H1 (cell line): ENCODE measurements around the gene CEP85. TPM values are rescaled to one million over a fixed set of nuclear protein-coding genes. Genes with fewer than 3 reads are reported as not detected.

Experiments
- BRCA1 ChIP-seq: IDR thresholded peaks from 2 replicates; pipeline ENCODE4 v1.6.1; 2012; ENCODE audit warnings: low read depth, low read length, improper control_type of control experiment
- HDAC6 ChIP-seq: IDR thresholded peaks from one replicate; pipeline ENCODE4 v1.7.1; 2012; ENCODE audit warnings: low read depth, mild to moderate bottlenecking, inconsistent platforms, low read length, moderate library complexity
- JUND ChIP-seq: IDR thresholded peaks from 2 replicates; pipeline ENCODE4 v1.6.1; 2011; ENCODE audit warnings: mild to moderate bottlenecking, improper control_type of control experiment, low read length
- POLR2A ChIP-seq, 2 experiments: IDR thresholded peaks; 1 replicate in 1 of 2; 2 replicates in 1 of 2; pipeline ENCODE4 v1.6.1; 2011; ENCODE audit warnings: low read depth in 2 of 2, low read length in 2 of 2, mild to moderate bottlenecking in 2 of 2; ENCODE audit errors: control extremely low read depth in 1 of 2
- SRF ChIP-seq: IDR thresholded peaks from 2 replicates; pipeline ENCODE4 v1.6.1; 2011; ENCODE audit warnings: mild to moderate bottlenecking, low read depth, low read length, moderate library complexity
- ZNF274 ChIP-seq: IDR thresholded peaks from 2 replicates; pipeline ENCODE4 v1.7.0; 2012; ENCODE audit warnings: low read length, borderline replicate concordance; ENCODE audit errors: extremely low read depth
- polyA plus RNA-seq, 7 experiments: library from polyadenylated mRNA; depleted of rRNA in 3 of 7; stranded (reverse) in 5 of 7; unstranded in 2 of 7; fragments of >200 nt in 5 of 7; fragments of 200-250 nt in 2 of 7; gene quantifications; 1 replicate in 5 of 7; 2 replicates in 1 of 7; 4 replicates in 1 of 7; pipeline versions ENCODE4 v1.2.1 to v1.2.3, GENCODE V29; 2011 to 2013; ENCODE audit warnings: missing spikeins in 2 of 7, mixed read lengths in 2 of 7
- total RNA-seq: library from RNA; stranded (reverse); fragmentation: NEBNext Ultra II Directional; extraction: Animal tissue kit (Norgen Biotek cat#: 25700); gene quantifications from 2 replicates; pipeline ENCODE4 v1.2.1, GENCODE V29; 2021
- TF ChIP-seq, protein P1 (sequence below): fragments of 300-600 bp; sonication (generic); IDR thresholded peaks from 2 replicates; pipeline ENCODE4 v1.7.1; 2012; ENCODE audit warnings: low read length, moderate library complexity, mild to moderate bottlenecking, inconsistent platforms; ENCODE audit not compliant: insufficient replicate concordance
- TF ChIP-seq, protein P2 (sequence below): IDR thresholded peaks from 2 replicates; pipeline ENCODE4 v1.6.1; 2012; ENCODE audit warnings: inconsistent platforms
- TF ChIP-seq, protein P3 (sequence below), 3 experiments: IDR thresholded peaks; 1 replicate in 2 of 3; 2 replicates in 1 of 3; pipeline versions ENCODE4 v1.5.1 to v1.6.1; 2011; ENCODE audit warnings: low read length in 3 of 3, mild to moderate bottlenecking in 3 of 3, inconsistent platforms in 2 of 3, low read depth in 1 of 3, moderate library complexity in 1 of 3; ENCODE audit not compliant: insufficient read depth in 1 of 3; ENCODE audit errors: control extremely low read depth in 1 of 3

The CEP85 gene
- total and polyA plus RNA-seq, 2 of the 8 experiments (the other 6 are each of a cell fraction or from before 2014, with no cell fraction given): 40.4 to 43.7 TPM

DNA sequence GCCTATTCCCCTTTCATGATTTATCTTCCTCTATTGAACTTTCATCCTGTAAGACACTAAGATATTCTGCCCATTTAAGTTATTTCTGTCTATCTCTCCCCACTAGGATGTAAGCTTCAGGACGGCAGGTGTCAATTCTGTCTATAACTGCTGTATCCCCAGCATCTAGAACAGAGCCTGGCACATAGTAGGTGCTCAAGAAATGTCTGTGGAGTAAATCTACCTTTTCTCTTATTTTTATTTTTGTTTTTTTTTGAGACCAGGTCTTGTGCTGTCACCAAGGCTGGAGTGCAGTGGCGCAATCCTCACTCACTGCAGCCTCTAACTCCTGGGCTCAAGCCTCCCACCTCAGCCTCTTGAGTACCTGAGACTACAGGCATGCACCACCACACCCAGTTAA is 89.4 kb downstream of the CEP85 start (continued):
- TF ChIP-seq, protein P1, sequence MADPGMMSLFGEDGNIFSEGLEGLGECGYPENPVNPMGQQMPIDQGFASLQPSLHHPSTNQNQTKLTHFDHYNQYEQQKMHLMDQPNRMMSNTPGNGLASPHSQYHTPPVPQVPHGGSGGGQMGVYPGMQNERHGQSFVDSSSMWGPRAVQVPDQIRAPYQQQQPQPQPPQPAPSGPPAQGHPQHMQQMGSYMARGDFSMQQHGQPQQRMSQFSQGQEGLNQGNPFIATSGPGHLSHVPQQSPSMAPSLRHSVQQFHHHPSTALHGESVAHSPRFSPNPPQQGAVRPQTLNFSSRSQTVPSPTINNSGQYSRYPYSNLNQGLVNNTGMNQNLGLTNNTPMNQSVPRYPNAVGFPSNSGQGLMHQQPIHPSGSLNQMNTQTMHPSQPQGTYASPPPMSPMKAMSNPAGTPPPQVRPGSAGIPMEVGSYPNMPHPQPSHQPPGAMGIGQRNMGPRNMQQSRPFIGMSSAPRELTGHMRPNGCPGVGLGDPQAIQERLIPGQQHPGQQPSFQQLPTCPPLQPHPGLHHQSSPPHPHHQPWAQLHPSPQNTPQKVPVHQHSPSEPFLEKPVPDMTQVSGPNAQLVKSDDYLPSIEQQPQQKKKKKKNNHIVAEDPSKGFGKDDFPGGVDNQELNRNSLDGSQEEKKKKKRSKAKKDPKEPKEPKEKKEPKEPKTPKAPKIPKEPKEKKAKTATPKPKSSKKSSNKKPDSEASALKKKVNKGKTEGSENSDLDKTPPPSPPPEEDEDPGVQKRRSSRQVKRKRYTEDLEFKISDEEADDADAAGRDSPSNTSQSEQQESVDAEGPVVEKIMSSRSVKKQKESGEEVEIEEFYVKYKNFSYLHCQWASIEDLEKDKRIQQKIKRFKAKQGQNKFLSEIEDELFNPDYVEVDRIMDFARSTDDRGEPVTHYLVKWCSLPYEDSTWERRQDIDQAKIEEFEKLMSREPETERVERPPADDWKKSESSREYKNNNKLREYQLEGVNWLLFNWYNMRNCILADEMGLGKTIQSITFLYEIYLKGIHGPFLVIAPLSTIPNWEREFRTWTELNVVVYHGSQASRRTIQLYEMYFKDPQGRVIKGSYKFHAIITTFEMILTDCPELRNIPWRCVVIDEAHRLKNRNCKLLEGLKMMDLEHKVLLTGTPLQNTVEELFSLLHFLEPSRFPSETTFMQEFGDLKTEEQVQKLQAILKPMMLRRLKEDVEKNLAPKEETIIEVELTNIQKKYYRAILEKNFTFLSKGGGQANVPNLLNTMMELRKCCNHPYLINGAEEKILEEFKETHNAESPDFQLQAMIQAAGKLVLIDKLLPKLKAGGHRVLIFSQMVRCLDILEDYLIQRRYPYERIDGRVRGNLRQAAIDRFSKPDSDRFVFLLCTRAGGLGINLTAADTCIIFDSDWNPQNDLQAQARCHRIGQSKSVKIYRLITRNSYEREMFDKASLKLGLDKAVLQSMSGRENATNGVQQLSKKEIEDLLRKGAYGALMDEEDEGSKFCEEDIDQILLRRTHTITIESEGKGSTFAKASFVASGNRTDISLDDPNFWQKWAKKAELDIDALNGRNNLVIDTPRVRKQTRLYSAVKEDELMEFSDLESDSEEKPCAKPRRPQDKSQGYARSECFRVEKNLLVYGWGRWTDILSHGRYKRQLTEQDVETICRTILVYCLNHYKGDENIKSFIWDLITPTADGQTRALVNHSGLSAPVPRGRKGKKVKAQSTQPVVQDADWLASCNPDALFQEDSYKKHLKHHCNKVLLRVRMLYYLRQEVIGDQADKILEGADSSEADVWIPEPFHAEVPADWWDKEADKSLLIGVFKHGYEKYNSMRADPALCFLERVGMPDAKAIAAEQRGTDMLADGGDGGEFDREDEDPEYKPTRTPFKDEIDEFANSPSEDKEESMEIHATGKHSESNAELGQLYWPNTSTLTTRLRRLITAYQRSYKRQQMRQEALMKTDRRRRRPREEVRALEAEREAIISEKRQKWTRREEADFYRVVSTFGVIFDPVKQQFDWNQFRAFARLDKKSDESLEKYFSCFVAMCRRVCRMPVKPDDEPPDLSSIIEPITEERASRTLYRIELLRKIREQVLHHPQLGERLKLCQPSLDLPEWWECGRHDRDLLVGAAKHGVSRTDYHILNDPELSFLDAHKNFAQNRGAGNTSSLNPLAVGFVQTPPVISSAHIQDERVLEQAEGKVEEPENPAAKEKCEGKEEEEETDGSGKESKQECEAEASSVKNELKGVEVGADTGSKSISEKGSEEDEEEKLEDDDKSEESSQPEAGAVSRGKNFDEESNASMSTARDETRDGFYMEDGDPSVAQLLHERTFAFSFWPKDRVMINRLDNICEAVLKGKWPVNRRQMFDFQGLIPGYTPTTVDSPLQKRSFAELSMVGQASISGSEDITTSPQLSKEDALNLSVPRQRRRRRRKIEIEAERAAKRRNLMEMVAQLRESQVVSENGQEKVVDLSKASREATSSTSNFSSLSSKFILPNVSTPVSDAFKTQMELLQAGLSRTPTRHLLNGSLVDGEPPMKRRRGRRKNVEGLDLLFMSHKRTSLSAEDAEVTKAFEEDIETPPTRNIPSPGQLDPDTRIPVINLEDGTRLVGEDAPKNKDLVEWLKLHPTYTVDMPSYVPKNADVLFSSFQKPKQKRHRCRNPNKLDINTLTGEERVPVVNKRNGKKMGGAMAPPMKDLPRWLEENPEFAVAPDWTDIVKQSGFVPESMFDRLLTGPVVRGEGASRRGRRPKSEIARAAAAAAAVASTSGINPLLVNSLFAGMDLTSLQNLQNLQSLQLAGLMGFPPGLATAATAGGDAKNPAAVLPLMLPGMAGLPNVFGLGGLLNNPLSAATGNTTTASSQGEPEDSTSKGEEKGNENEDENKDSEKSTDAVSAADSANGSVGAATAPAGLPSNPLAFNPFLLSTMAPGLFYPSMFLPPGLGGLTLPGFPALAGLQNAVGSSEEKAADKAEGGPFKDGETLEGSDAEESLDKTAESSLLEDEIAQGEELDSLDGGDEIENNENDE: no peak
- no peak for TF ChIP-seq ZNF274
- no peak for TF ChIP-seq SRF
- no peak for TF ChIP-seq HDAC6
- TF ChIP-seq JUND: no peak
- TF ChIP-seq, protein P2, sequence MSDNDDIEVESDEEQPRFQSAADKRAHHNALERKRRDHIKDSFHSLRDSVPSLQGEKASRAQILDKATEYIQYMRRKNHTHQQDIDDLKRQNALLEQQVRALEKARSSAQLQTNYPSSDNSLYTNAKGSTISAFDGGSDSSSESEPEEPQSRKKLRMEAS: no peak
- TF ChIP-seq BRCA1: no peak
- TF ChIP-seq POLR2A (IDR thresholded peaks at IDR 0.05; ENCODE audit: control extremely low read depth in 1 of 2, low read depth in 2 of 2, low read length in 2 of 2): no peak
- TF ChIP-seq, protein P3, sequence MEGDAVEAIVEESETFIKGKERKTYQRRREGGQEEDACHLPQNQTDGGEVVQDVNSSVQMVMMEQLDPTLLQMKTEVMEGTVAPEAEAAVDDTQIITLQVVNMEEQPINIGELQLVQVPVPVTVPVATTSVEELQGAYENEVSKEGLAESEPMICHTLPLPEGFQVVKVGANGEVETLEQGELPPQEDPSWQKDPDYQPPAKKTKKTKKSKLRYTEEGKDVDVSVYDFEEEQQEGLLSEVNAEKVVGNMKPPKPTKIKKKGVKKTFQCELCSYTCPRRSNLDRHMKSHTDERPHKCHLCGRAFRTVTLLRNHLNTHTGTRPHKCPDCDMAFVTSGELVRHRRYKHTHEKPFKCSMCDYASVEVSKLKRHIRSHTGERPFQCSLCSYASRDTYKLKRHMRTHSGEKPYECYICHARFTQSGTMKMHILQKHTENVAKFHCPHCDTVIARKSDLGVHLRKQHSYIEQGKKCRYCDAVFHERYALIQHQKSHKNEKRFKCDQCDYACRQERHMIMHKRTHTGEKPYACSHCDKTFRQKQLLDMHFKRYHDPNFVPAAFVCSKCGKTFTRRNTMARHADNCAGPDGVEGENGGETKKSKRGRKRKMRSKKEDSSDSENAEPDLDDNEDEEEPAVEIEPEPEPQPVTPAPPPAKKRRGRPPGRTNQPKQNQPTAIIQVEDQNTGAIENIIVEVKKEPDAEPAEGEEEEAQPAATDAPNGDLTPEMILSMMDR (IDR thresholded peaks at IDR 0.05; ENCODE audit: control extremely low read depth in 1 of 3, insufficient read depth in 1 of 3, low read depth in 1 of 3, low read length in 3 of 3): no peak
